Fibroblast of mammary gland (primary cell): ENCODE data around the gene FGF14.
A peak's percentile ranks its signal among the peaks of the same experiment; 100 is the strongest.

Source experiments
- DNase-seq: peaks from one replicate; pipeline ENCODE4 v3.0.0-alpha.2; 2010; ENCODE audit warnings: low read depth
- H3K4me3 ChIP-seq: 2 replicates; pipeline ENCODE4 v1.5.1; 2011; ENCODE audit warnings: low read depth, mild to moderate bottlenecking, low read length, moderate library complexity; ENCODE audit not compliant: control insufficient read depth
- CTCF ChIP-seq: conservative IDR thresholded peaks from 2 replicates; pipeline ENCODE4 v1.5.1; 2011; ENCODE audit warnings: low read depth, low read length, inconsistent platforms; ENCODE audit not compliant: control insufficient read depth, insufficient read depth

Gene FGF14

DNA sequence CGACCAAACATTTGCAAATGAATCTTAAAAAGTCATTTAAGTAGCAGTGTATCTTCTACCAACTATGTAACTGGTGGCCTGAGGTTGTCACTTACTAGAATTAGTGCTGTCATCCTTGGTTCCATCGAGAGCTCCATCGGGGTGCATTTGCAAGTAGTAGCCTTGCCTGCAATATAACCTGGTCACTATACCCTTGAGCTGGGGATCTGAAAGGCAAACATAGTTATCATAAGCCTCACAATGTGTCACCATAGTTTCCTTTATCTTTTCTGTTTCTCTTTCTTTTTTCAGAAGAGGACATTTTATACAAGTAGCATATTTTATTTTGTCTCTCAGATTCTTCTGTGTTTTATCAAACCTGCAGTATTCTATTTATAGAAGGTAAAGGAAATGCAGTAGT, 526.8 kb downstream of the FGF14 start:
- no peak for TF ChIP-seq CTCF
- no peak overlapping the region for H3K4me3 ChIP-seq
- DNase-seq = no peak

DNA sequence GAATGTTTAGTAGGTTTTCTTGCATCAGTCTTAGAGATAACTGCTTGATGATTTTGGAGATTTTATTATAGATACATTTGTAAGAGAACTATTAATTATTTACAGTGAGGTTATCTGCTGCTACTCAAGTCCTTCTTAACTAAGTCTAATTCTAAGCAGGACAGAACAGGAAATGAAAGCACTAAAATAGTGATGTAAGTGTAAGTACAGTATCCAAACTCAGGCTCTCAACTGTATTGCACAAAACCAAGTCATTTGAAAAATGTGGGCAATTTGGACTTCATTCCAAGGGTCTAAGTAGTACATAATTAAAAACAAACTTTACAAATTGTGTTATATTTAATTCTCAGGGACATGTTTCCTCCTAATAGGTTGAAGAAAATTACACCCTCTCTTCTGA, 532.3 kb downstream of the FGF14 start:
- no peak for TF ChIP-seq CTCF

DNA sequence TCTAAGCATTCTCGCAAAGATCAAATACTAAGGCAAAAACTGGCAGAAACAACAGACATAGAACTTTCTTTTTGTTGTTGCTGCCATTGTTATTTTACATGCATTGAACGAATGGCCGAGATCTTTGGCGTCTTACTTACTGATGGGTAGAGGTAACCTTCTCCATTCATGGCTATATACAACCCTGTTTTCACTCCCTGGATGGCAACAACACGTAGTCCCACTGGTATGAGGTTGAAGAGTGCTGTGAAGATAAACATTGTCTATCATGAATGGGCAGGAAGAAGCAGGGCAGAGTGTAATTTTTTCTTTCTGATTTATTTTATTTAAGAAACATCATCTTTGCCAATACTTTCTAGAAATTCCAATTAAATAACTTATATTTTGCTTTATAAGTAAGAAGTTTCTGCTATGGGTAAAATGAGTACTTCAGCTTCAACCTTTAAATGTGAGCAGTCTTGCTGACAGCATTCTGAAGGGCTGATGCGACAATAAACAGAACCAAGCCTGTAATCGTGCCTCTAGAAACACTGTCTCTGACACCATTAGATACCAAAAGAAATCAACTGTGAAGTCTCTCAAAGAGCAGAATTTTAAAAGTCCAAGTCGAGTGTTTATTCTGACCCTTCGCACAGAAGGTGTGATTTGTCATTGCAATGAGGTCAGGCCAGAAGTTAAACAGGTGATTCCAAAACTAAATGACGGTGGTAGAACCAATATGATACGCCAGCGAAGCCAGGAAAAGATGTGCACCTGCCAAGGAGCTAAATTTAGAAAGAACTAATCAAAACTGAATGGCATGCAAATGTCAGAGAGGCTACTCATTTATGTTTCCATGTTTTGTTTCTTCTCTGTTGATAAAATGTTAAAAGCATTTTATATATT, 533.0 kb downstream of the FGF14 start:
- H3K4me3 ChIP-seq = no peak overlapping the region
- no peak for DNase-seq
- TF ChIP-seq CTCF = no peak

More for the DNA sequence above, 532.3 kb downstream of the FGF14 start:
- H3K4me3 ChIP-seq = no peak overlapping the region
- peak; percentile 6 for DNase-seq

DNA sequence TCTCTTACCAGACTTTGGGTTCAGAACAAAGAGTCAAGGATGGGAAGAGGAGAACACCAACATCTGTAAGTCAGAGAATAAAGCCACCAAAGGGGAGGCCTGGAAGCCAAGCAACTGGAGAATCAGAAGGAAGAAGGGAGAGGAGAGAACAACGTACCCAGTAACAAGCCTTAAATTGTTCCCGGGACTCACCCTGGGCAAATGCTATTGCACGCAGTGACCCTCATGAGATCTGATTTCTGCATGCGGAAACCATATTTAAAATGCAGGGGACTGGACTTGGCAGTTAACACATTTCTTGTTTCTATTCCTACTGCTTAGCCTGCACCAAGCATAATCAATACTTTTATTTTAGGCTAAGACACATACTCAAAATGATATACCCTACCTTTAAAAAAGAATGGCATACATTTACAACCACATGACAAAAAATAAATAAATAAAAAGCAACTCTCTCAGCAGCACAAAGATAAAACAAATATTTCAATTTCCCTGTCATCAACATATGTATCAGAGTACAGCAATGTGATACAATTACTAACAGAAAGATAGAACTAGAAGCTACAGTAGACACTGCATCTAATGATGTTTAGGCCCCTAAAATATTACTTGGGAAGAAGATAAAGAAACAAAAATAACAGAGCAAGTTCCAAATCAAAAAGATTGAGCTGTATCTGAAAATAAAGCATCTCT, 534.8 kb downstream of the FGF14 start:
- DNase-seq = no peak
- no peak for TF ChIP-seq CTCF
- H3K4me3 ChIP-seq = no peak overlapping the region

GRCh38 chr13:101858860-101859259, 543.0 kb downstream of the FGF14 start:
- TF ChIP-seq CTCF = no peak
- H3K4me3 ChIP-seq = no peak overlapping the region
- DNase-seq = no peak

- DNase-seq = no peak
- no peak overlapping the region for H3K4me3 ChIP-seq
- no peak for TF ChIP-seq CTCF
These were observed 555.1 kb downstream of the FGF14 start for GRCh38 chr13:101846701-101847100.
